ENCODE measurements around the gene UPP1. TPM values are rescaled to one million over a fixed set of nuclear protein-coding genes. Genes with fewer than 3 reads are reported as not detected.

UPP1 gene
- 10 to 100 TPM in 1 of 5 donors, 1 to 10 TPM in 3, under 1 TPM in 1; 0.87 to 24.5 (median 3.6) TPM for total RNA-seq
- polyA plus RNA-seq: 10 to 100 TPM; 19.2 to 45.7 (median 21.9) TPM
- long read RNA-seq, donor 1: 0 reads
- long read RNA-seq, donor 2, partial matches to known transcripts: 0 of 3 reads
- long read RNA-seq, donor 2, other reads (novel, unspliced or antisense): 0 of 3 reads
- long read RNA-seq, donor 3: 0 reads
- long read RNA-seq, donor 4: 0 reads
- long read RNA-seq, donor 5, partial matches to known transcripts: 0 of 1 reads
- long read RNA-seq, donor 5, other reads (novel, unspliced or antisense): 0 of 1 reads
- long read RNA-seq, donor 6, partial matches to known transcripts: 0 of 5 reads
- long read RNA-seq, donor 6, other reads (novel, unspliced or antisense): 0 of 5 reads
- long read RNA-seq, donor 7, partial matches to known transcripts: 0 of 3 reads
- long read RNA-seq, donor 7, other reads (novel, unspliced or antisense): 0 of 3 reads
- long read RNA-seq, donor 8, partial matches to known transcripts: 0 of 4 reads
- long read RNA-seq, donor 8, other reads (novel, unspliced or antisense): 0 of 4 reads
- long read RNA-seq, donor 9, partial matches to known transcripts: 0 of 3 reads
- long read RNA-seq, donor 9, other reads (novel, unspliced or antisense): 0 of 3 reads
- long read RNA-seq, donor 10, partial matches to known transcripts: 0 of 1 reads
- long read RNA-seq, donor 10, other reads (novel, unspliced or antisense): 0 of 1 reads

DNA sequence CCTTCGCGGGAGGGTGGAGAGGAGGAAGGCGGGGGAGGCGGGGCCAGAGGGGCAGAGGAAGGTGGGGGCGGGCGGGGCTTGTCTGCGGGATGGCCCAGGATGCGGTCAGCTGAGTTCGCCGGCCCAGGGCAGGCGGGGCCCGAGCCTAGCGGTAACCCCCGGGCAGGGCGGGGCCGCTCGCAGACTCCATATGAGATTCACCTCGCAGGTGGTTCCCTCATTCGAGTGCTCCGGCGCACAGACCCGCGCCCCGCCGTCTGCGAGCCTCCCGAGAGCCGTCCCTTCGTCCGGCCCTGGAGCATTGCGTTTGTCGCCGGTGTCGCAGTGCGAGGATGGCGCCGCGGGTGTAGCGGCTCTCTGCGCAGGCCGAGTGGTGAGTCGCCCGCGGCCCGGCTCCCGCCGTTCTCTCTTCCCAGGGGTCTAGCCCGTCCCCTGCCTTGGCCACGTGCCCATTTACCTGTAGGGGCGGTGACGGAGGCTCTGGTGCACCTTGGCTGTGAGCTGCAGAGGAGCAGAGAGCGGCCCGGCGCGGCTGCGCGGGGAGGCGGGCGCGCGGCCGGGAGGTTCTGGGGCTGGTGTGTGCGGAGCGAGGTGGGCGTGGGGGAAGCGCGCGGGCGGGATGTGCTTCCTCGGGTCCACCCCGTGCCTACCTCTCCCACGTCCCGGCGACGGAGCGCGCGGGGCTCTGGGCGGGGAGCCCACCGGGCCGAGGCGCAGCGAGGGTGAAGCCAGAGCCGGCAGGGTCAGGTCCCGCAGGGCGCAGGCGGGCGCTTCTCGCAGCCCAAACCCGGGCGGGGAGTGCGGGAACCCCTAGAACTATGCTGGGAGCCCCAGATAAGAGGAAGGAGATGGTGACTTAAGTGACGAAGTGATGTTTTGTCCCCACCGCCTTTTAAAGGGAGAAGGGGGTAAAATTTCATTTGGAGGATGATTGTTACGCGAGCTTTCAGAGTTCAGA is at the start of gene UPP1:
UPP1 (plus strand) TSS at position 220 of the 958 bp plus-strand sequence. CDS start 5,519 bp downstream, outside the sequence.
- Histone ChIP-seq H3K4me1 (peaks cover 27 to 66% (median 33%) of the 10 kb centered on the region in 4 donors), H3K9me3 (no peaks in the 10 kb centered on the region), H3K27ac (peak within 1 kb of the TSS; percentile 85 to 93 (median 92)), H3K36me3 (peaks cover 0 to 32% (median 21%) of the 10 kb centered on the region in 4 donors), H3K4me3 (peak within 1 kb of the TSS; percentile 76 to 81 (median 79)), H3K27me3 (no peaks in the 10 kb centered on the region)
- 1 to 3% (median 1%) methylated on average over 64 to 96 of the region's 96 CpGs for WGBS, 5 donors
- DNase-seq: peak; percentile 88 to 94
- TF ChIP-seq, protein P1, sequence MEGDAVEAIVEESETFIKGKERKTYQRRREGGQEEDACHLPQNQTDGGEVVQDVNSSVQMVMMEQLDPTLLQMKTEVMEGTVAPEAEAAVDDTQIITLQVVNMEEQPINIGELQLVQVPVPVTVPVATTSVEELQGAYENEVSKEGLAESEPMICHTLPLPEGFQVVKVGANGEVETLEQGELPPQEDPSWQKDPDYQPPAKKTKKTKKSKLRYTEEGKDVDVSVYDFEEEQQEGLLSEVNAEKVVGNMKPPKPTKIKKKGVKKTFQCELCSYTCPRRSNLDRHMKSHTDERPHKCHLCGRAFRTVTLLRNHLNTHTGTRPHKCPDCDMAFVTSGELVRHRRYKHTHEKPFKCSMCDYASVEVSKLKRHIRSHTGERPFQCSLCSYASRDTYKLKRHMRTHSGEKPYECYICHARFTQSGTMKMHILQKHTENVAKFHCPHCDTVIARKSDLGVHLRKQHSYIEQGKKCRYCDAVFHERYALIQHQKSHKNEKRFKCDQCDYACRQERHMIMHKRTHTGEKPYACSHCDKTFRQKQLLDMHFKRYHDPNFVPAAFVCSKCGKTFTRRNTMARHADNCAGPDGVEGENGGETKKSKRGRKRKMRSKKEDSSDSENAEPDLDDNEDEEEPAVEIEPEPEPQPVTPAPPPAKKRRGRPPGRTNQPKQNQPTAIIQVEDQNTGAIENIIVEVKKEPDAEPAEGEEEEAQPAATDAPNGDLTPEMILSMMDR (IDR thresholded peaks at IDR 0.05): no peak
- peak in 2 of 3 donors; percentile 60 to 68 for TF ChIP-seq POLR2AphosphoS5 (IDR thresholded peaks at IDR 0.05)
- intact Hi-C loops (cut with DNase I; ENCODE audit: low total_unique reads): no loop called here

DNA sequence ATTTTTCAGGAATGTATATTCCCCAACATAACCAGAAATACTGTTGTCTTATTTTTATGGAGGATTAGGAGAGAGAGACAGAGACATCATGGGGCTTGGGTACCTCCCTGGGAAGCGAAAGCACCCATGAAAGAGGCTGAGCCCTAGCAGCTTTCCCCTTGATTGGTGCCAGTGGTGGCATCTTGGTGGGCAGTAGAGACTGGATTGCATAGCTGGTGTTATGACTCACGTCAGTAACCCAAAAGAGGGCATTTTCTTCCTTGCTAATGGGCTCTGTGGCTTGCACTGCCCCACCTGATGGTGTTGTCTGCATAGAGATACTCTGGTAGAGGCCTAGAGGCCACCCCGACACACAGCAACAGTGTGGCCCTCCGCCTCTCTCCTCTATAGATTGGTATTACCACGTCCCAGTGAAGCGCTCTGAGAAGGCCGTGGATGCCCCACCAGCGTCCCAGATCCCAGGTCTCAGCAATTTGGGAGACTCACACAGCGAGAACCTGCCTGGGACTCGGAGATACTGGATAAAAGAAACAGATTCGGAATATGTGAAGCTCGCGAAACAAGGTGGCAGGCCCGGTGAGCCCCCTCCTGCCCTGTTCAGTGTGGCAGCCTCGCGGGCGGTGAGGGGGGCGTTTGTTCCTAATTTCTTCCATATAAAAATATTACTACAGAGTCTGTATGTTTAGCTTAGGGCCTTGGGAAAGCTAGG is 48.0 kb upstream of the UPP1 start:
- 87 to 93% (median 91%) methylated on average over 13 to 18 of the region's 18 CpGs for WGBS, 5 donors
- H3K9me3 ChIP-seq: no peaks in the 10 kb centered on the region
- no peak for TF ChIP-seq EP300 (IDR thresholded peaks at IDR 0.05)
- TF ChIP-seq, protein P1 (IDR thresholded peaks at IDR 0.05): no peak
- no peak for TF ChIP-seq POLR2AphosphoS5 (IDR thresholded peaks at IDR 0.05)
- TF ChIP-seq POLR2A (IDR thresholded peaks at IDR 0.05): no peak

DNA sequence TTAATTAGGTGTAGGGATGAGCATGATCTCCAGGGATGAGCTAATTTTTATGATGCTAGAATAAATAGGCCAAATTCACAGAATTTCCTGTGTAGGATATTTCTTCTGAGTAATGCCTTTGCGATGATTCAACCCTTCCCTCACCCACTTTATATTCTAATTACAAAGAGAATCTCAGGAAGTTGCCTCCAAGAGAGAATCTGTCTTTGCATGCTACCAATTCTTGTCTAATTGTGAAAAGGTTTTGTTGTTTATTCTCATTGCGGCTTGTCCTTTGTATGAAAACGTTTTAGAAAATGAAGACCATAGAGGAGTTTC is 47.5 kb upstream of the UPP1 start:
- 73 to 81% (median 74%) methylated on average over 3 of the region's 3 CpGs for whole genome bisulfite sequencing, 5 donors
- Histone ChIP-seq H3K36me3 (no peaks in the 10 kb centered on the region), H3K9me3 (no peaks in the 10 kb centered on the region), H3K27ac (no peak overlapping the region), H3K4me1 (no peaks in the 10 kb centered on the region), H3K4me3 (no peak overlapping the region), H3K27me3 (peaks cover 0 to 11% (median under 1%) of the 10 kb centered on the region in 3 donors)
- no peak for DNase-seq
- TF ChIP-seq POLR2A (IDR thresholded peaks at IDR 0.05) (no peak), POLR2AphosphoS5 (IDR thresholded peaks at IDR 0.05) (no peak), EP300 (IDR thresholded peaks at IDR 0.05) (no peak)
- TF ChIP-seq, protein P1 (IDR thresholded peaks at IDR 0.05): no peak
- intact Hi-C loops (cut with DNase I; ENCODE audit: low total_unique reads): no loop called here

More for the DNA sequence above, 48.0 kb upstream of the UPP1 start:
- DNase-seq: no peak
- Histone ChIP-seq H3K27ac (no peak overlapping the region), H3K27me3 (peaks cover 0 to 16% (median 6%) of the 10 kb centered on the region in 3 donors), H3K4me1 (peaks cover 3 to 5% (median 3%) of the 10 kb centered on the region in 4 donors), H3K4me3 (no peak overlapping the region), H3K36me3 (no peaks in the 10 kb centered on the region)
- intact Hi-C loops (cut with DNase I; ENCODE audit: low total_unique reads): no loop called here
